G401 (cell line): Measurements from ENCODE around the gene ADGRV1. TPM values are rescaled to one million over a fixed set of nuclear protein-coding genes. Genes with fewer than 3 reads are reported as not detected.
"Not testable (repeated sequence)": the region's sequence is repeated elsewhere in the genome, so short reads cannot be mapped to it uniquely, and the experiment has no call there.

Experiments used
- DNase-seq: peaks from one replicate; pipeline ENCODE4 v3.0.0-alpha.2; 2015; ENCODE audit warnings: low spot score
- in situ Hi-C: cut with HindIII; loops from 2 replicates; pipeline ENCODE4 v1.10.0; 2016; ENCODE audit warnings: low sequenced_read_pairs, mixed read lengths
- total RNA-seq: library from RNA; depleted of rRNA; stranded (reverse); fragments of >200 nt; shearing (Covaris generic); gene quantifications from 2 replicates; pipeline ENCODE4 v1.2.3, GENCODE V29; 2014

The ADGRV1 gene
- total RNA-seq, 1 experiment from 2014 or later, result not detected

GRCh38 chr5:90777959-90778358, 219.4 kb downstream of the ADGRV1 start:
- in situ Hi-C loops, result no loop called here

DNA sequence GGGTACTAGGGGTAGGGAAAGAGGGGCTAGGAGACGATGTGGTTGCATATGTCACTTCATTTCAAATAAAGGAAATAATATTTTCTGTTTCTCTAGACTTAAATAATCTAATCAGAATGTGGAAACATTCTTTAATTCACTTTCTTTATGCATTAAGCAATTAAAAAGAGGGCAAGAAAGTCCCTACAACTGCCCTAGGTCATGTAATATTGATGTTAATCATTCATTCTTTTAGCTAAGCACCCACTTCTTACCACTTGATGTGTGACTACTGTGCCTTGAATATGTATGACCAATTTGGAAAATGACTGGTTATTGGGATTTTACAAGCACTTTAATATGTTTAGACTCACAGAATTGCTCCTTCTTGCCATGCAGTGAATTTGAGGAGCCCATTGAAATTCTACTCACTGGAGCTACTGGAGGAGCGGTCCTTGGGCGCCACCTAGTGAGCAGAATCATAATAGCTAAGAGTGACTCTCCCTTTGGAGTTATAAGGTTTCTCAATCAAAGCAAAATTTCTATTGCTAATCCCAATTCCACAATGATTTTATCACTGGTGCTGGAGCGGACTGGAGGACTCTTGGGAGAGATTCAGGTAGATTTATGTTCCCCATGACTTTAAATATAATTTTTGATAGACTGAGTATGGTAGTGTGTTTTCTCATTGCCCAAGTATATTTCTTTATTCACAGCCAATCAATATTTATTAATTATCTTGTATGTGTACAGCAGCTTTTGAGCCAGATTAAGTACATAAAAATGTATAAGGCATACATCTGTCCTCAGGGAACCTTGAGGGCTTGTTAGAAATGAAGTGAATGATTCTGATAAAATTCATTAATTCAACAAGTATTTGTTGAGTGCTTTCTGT, 225.1 kb downstream of the ADGRV1 start:
- DNase-seq, result peak; percentile 73
- in situ Hi-C loops, result no loop called here

More at GRCh38 chr5:90777959-90778358, 219.4 kb downstream of the ADGRV1 start:
- DNase-seq, result no peak

DNA sequence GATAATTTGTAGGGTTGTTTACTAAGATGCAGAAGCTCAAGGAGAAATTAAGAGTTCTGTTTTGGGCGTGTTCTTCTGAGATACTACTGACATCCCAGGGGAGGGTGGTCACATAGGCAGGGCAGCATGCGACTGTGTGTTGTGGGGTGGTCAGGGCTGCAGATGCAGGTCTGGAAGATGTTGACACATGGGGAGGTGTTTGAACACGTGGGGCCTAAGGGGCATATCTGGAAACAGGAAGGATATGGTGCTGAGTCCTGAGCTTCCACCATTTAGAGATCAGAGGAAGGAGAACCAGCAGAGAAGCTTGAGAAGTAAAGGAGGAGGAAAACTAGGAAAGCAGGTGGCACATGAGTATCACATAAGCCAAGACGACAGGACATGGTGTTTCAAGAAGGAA, 228.2 kb downstream of the ADGRV1 start:
- in situ Hi-C loops, result no loop called here

DNA sequence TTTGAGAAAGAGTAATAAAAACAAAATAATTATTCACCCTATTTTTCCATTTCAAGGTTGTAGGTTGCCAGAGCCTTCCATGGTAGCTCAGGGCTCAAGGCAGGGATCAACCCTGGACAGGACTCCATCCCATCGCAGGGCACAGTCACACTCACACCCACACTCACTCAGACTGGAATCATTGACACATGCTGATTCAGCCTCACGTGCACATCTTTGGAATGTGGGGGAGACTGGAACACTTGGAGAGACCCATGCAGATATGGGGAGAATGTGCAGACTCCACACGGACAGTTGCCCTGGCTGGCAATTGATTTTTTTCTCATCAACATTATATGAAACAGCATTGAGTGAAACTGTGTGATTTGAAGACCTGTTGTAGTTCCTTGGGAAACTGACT, 234.1 kb downstream of the ADGRV1 start:
- no peak for DNase-seq
- in situ Hi-C loops, result no loop called here

More for the DNA sequence above, 228.2 kb downstream of the ADGRV1 start:
- DNase-seq, result no peak

DNA sequence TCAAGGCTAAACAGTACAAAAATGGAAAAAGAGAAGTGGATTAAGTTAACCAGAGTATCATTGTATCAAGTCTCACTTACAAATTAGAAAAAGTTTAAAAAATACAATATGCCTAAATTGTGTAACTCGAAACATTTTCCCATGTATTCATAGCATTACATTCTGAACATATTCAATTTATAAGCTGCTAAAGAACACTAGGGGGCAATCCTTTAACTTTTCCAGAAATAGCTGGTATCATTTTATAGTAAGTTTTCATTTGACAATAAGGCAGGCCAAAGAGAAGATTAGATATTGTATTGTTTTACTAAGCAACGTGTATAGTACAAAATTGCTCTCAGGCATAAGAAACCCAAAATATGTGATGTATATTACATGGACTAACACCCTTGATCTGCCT, 234.6 kb downstream of the ADGRV1 start:
- DNase-seq, result no peak
- in situ Hi-C loops, result no loop called here

DNA sequence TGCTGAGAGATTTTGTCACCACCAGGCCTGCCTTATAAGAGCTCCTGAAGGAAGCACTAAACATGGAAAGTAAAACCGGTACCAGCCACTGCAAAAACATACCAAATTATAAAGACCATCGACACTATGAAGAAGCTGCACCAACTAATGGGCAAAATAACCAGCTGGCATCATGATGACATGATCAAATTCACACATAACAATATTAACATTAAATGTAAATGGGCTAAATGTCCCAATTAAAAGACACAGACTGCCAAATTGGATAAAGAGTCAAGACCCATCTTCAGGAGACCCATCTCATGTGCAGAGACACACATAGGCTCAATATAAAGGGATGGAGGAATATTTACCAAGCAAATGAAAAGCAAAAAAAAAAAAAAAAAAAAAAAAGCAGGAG, 238.3 kb downstream of the ADGRV1 start:
- in situ Hi-C loops, DNase-seq: not testable (repeated sequence)

DNA sequence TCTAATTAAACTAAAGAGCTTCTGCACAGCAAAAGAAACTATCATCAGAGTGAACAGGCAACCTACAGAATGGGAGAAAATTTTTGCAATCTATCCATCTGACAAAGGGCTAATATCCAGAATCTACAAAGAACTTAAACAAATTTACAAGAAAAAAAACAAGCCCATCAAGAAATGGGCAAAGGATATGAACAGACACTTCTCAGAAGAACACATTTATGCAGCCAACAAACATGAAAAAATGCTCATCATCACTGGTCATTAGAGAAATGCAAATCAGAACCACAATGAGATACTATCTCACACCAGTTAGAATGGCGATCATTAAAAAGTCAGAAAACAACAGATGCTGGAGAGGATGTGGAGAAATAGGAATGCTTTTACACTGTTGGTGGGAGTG, 241.5 kb downstream of the ADGRV1 start:
- DNase-seq, in situ Hi-C loops: not testable (repeated sequence)

DNA sequence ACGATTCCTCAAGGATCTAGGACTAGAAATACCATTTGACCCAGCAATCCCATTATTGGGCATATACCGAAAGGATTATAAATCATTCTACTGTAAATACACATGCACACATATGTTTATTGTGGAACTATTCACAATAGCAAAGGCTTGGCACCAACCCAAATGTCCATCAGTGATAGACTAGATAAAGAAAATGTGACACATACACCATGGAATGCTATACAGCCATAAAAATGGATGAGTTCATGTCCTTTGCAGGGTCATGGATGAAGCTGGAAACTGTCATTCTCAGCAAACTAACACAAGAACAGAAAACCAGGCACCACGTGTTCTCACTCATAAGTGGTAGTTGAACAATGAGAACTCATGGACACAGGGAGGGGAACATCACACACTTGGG, 241.9 kb downstream of the ADGRV1 start:
- DNase-seq, in situ Hi-C loops: not testable (repeated sequence)

- peak; percentile 54 for DNase-seq
Measured at GRCh38 chr5:90802474-90803317, 244.1 kb downstream of the ADGRV1 start.

DNA sequence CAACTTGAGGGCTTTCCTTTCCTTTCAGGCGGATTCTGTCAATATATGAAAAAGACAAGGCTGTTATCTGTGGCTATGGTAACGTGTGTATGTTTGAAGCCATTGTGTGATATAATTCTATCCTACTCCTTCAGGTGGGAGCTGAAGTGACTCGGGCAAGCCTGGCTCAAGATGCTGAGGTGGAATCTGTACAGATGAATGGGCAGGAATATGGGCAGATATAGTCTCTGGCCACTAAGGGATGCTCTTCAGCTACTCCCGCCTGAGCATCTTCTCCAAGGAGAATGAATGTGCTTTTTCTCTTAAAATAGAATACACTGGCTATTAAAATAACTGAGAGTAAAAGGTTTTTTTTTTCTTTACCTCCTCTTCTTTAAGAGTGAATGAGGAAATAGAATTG, 244.8 kb downstream of the ADGRV1 start:
- in situ Hi-C loops, result no loop called here
- no peak for DNase-seq

More at GRCh38 chr5:90802474-90803317, 244.1 kb downstream of the ADGRV1 start:
- in situ Hi-C loops, result no loop called here

DNA sequence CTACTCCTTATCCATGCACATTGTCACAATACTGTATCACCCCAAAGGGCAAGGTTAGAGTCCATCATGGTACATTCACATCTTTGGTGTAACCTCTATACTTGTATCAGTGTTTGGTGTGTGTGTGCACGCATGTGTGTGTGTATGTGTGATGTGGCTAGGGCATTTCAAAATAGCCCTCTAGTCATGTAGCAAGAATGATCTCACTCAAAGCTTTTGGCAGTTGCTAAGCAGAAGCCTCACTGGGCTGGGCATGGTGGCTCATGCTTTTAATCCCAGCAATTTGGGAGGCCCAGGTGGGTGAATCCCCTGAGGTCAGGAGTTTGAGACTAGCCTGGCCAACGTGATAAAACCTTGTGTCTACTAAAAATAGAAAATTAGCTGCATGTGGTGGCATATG, 245.3 kb downstream of the ADGRV1 start:
- no peak for DNase-seq
- in situ Hi-C loops, result no loop called here

- no peak for DNase-seq
- in situ Hi-C loops, result no loop called here
Measured at GRCh38 chr5:90807496-90807895, 248.9 kb downstream of the ADGRV1 start.

DNA sequence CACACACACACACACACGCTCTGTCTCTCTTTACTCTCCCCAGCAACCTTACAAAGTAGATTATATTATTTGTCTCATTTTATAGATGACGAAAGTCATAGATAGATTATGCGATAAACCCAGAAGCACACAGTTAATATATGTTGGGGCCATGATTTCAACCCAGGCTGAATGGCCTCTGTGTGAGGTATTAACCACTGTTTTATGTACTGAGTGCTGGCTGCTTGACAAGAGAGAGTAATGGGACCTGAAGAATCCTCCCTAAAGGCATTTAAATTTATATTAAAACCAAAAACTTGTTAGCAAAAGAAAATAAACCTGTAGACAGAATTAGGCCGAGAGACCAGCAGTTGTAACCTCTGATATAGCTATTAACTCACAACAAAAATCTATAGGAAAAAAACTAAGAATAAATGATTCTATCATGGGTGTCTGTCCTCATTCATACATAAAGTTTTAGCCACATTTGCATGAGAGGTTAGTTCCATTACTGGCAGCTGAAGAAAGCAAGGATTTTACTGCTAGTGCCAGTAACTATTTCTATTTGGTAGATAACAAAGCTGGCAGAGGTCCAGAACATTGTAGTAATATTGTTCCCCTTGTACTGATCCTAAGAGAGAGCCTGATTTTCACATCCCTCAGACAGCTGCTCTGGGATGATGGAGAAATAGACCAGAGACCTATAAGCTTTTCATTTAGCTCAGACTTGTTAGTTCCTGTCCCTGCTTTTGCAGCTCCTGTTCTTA, 250.9 kb downstream of the ADGRV1 start:
- DNase-seq, result peak; percentile 1
- in situ Hi-C loops, result no loop called here

DNA sequence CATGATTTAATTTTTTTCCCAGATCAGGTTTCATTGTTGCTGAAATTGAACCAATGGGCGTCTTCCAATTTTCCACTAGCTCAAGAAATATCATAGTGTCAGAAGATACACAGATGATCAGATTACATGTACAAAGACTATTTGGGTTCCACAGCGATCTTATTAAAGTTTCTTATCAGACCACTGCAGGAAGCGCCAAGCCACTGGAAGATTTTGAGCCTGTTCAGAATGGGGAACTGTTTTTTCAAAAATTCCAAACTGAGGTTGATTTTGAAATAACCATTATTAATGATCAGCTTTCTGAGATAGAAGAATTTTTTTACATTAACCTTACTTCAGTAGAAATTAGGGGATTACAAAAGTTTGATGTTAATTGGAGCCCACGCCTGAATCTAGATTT, 251.6 kb downstream of the ADGRV1 start:
- in situ Hi-C loops, result no loop called here
- DNase-seq, result no peak

GRCh38 chr5:90813392-90813791, 254.8 kb downstream of the ADGRV1 start:
- in situ Hi-C loops, result no loop called here
- no peak for DNase-seq

- DNase-seq, in situ Hi-C loops: not testable (repeated sequence)
Measured at GRCh38 chr5:90822062-90822461, 263.5 kb downstream of the ADGRV1 start.

- in situ Hi-C loops, result no loop called here
- no peak for DNase-seq
Measured at GRCh38 chr5:90824436-90824835, 265.8 kb downstream of the ADGRV1 start.

DNA sequence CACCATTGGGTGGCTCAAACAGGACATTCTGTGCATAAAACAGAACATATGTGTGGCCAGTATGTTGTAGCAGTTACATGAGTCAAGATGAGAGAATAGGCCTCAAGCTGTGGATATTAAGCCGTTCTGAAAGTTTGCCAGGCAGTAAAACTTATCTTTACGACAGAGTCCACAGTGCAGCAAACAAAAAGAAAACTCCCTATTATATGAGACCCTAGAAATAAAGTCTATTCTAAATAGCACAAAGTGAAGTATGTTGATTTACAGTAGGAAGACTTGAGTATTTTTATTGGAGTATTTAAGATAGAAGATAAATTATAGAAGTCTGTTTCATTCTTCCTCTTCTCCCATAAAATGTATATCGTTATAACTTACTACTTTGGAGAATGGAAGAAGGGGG, 271.5 kb downstream of the ADGRV1 start:
- in situ Hi-C loops, result no loop called here
- DNase-seq, result no peak

GRCh38 chr5:90833753-90834152, 275.2 kb downstream of the ADGRV1 start:
- in situ Hi-C loops, result no loop called here
- DNase-seq, result no peak
